Measurements from ENCODE around the gene CBR1. TPM values are rescaled to one million over a fixed set of nuclear protein-coding genes. Genes with fewer than 3 reads are reported as not detected.

The CBR1 gene
- total RNA-seq, 1 donor from 2014 or later: 71.2 TPM

DNA sequence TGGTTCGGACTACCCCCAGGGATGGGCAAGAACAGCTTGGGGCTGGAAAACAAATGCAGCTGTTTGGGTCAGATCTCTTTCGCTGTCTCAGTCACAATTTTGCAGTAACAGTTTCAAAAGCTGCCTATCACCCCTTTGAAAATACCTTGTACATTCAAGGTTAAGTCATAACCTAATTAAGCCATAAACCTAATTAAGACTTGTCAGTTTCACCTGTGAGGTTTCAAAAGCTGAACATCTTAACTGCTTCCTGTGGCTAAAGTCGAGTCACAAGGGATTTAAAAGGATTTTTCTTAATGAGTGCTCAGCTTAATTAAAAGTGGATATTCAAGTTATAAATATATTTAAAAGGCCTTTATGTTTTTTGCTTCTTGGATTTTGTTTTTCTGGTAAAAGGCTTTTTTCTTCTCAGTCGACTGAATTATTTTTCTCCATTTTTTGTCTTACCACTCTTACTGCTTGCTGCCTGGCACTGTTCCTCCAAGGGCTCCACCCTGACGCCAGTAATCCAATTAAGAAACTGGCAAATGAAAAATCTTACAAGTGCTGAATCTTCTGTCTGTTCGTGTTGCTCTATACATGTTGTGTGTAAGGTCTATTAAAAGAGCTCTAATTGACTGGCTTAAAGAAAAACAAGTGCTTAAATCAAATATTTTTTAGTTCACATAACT is 31.3 kb downstream of the CBR1 start:
- intact Hi-C loops (cut with DNase I): no loop called here
- no peak for DNase-seq

GRCh38 chr21:36103434-36103833 is 33.6 kb downstream of the CBR1 start:
- H3K27ac ChIP-seq: no peak overlapping the region
- no peaks in the 10 kb centered on the region for H3K9me3 ChIP-seq
- TF ChIP-seq, protein P1, sequence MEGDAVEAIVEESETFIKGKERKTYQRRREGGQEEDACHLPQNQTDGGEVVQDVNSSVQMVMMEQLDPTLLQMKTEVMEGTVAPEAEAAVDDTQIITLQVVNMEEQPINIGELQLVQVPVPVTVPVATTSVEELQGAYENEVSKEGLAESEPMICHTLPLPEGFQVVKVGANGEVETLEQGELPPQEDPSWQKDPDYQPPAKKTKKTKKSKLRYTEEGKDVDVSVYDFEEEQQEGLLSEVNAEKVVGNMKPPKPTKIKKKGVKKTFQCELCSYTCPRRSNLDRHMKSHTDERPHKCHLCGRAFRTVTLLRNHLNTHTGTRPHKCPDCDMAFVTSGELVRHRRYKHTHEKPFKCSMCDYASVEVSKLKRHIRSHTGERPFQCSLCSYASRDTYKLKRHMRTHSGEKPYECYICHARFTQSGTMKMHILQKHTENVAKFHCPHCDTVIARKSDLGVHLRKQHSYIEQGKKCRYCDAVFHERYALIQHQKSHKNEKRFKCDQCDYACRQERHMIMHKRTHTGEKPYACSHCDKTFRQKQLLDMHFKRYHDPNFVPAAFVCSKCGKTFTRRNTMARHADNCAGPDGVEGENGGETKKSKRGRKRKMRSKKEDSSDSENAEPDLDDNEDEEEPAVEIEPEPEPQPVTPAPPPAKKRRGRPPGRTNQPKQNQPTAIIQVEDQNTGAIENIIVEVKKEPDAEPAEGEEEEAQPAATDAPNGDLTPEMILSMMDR (IDR thresholded peaks at IDR 0.05): no peak
- DNase-seq (no peak), ATAC-seq (peak; percentile 58)
- peaks cover 4% of the 10 kb centered on the region for H3K4me1 ChIP-seq
- H3K27me3 ChIP-seq: no peaks in the 10 kb centered on the region
- intact Hi-C loops (cut with DNase I): no loop called here
- no peaks in the 10 kb centered on the region for H3K36me3 ChIP-seq
- H3K4me3 ChIP-seq: no peak overlapping the region

More for the DNA sequence above, 31.3 kb downstream of the CBR1 start:
- ATAC-seq: no peak
- TF ChIP-seq, protein P1 (IDR thresholded peaks at IDR 0.05): no peak
- H3K4me3 ChIP-seq: no peak overlapping the region
- no peak overlapping the region for H3K27ac ChIP-seq
- H3K9me3 ChIP-seq: no peaks in the 10 kb centered on the region
- H3K4me1 ChIP-seq: peaks cover 4% of the 10 kb centered on the region
- H3K36me3 ChIP-seq: no peaks in the 10 kb centered on the region
- no peaks in the 10 kb centered on the region for H3K27me3 ChIP-seq

GRCh38 chr21:36104317-36105300 is 34.8 kb downstream of the CBR1 start:
- Histone ChIP-seq H3K27me3 (no peaks in the 10 kb centered on the region), H3K4me3 (peak overlapping the region; percentile 18), H3K4me1 (peaks cover 4% of the 10 kb centered on the region), H3K27ac (no peak overlapping the region), H3K36me3 (no peaks in the 10 kb centered on the region), H3K9me3 (no peaks in the 10 kb centered on the region)
- ATAC-seq: peak; percentile 49
- DNase-seq: no peak
- TF ChIP-seq, protein P1 (IDR thresholded peaks at IDR 0.05): peak; percentile 56
- intact Hi-C loops (cut with DNase I): no loop called here

DNA sequence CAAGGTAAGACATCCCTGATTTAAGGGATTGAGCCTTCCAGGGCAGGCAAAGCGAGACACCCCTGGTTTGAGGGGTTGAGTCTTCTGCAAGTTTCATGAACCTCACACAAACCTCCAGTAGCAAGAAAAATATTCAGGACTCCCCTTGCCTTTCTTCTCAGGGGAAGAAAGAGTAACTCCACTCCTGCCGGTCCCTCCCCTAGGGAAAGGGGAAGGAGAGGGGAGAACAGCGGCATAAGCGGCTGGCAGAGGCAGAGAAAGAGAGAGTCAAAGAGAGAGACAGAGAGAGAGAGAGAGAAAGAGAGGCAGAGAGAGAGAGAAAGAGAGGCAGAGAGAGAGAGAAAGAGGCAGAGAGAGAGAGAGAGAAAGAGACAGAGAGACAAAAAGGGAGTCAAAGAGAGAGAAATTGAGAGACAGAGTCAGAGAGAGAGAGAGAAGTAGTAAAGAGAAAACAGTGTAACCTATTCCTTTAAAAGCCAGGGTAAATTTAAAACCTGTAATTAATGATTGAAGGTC is 35.6 kb downstream of the CBR1 start:
- no peaks in the 10 kb centered on the region for H3K36me3 ChIP-seq
- H3K27me3 ChIP-seq: no peaks in the 10 kb centered on the region
- DNase-seq (no peak), ATAC-seq (no peak)
- intact Hi-C loops (cut with DNase I): no loop called here
- H3K4me3 ChIP-seq: peak overlapping the region; percentile 18
- TF ChIP-seq, protein P1 (IDR thresholded peaks at IDR 0.05): no peak
- H3K27ac ChIP-seq: no peak overlapping the region
- peaks cover 4% of the 10 kb centered on the region for H3K4me1 ChIP-seq
- no peaks in the 10 kb centered on the region for H3K9me3 ChIP-seq

DNA sequence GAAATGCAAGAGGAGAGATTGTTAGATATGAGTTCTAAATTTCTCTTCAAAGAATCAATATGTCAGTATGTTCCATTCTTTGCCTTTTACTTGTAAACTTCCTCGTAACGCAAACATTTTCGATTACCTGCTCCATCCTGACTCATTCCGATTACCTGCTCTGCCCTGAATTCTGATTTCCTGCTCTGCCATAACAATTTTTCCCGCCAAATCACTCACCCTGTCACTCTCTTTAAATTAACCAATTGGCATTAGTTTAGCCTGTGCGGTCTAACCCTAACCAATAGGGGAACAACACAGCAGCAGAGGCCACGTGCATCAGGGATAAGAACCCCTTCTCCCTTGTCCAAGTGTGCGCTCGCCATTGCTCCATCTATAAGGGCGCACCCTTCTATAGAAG is 40.0 kb downstream of the CBR1 start:
- peaks cover 8% of the 10 kb centered on the region for H3K4me1 ChIP-seq
- ATAC-seq (no peak), DNase-seq (peak; percentile 27)
- intact Hi-C loops (cut with DNase I): no loop called here
- H3K4me3 ChIP-seq: no peak overlapping the region
- no peaks in the 10 kb centered on the region for H3K9me3 ChIP-seq
- TF ChIP-seq, protein P1 (IDR thresholded peaks at IDR 0.05): no peak
- no peak overlapping the region for H3K27ac ChIP-seq
- no peaks in the 10 kb centered on the region for H3K36me3 ChIP-seq
- H3K27me3 ChIP-seq: no peaks in the 10 kb centered on the region

Data from upper lobe of right lung (tissue), 1 donor.